Calu3 (cell line): ENCODE data around the gene CALML5. TPM values are rescaled to one million over a fixed set of nuclear protein-coding genes. Genes with fewer than 3 reads are reported as not detected.

Experiments used
- BruUV-seq: library from RNA; stranded (reverse); fragments of 400-500 nt; replicated peaks from 2 replicates; lab custom pipeline; 2021; lab: Mats Ljungman, UMichigan
- CTCF ChIA-PET: fragments of 300-600 bp; sonication (Branson Sonifier 250); formaldehyde crosslinking; loops from one replicate; lab custom pipeline; 2022; ENCODE audit warnings: antibody characterized with exemption; lab: Charles Lee
- DNase-seq: peaks from one replicate; pipeline ENCODE4 v3.0.0; 2022
- H3K27ac Mint-ChIP-seq: one replicate; pipeline ENCODE4 v1.8.0; 2022; ENCODE audit warnings: mixed read lengths; ENCODE audit not compliant: unreplicated experiment
- H3K27me3 Mint-ChIP-seq: one replicate; pipeline ENCODE4 v1.8.0; 2022; ENCODE audit warnings: mixed read lengths; ENCODE audit not compliant: unreplicated experiment
- H3K36me3 Mint-ChIP-seq: one replicate; pipeline ENCODE4 v1.8.0; 2022; ENCODE audit warnings: mild to moderate bottlenecking, moderate library complexity, mixed read lengths; ENCODE audit not compliant: insufficient read depth, unreplicated experiment
- H3K4me1 Mint-ChIP-seq: one replicate; pipeline ENCODE4 v1.8.0; 2022; ENCODE audit warnings: mild to moderate bottlenecking, low read depth, mixed read lengths; ENCODE audit not compliant: unreplicated experiment
- H3K4me3 Mint-ChIP-seq: one replicate; pipeline ENCODE4 v1.8.0; 2022; ENCODE audit warnings: mild to moderate bottlenecking, low read depth, moderate library complexity, mixed read lengths; ENCODE audit not compliant: unreplicated experiment
- H3K9me3 Mint-ChIP-seq: one replicate; pipeline ENCODE4 v1.8.0; 2022; ENCODE audit warnings: low read depth, mixed read lengths; ENCODE audit not compliant: unreplicated experiment
- intact Hi-C: fragments of 100-400 bp; cut with micrococcal nuclease; formaldehyde crosslinking; loops from one replicate; pipeline ENCODE4 v1.10.0; 2022; ENCODE audit not compliant: unreplicated experiment
- total RNA-seq: library from RNA; stranded (reverse); gene quantifications from 2 replicates; pipeline ENCODE4 v1.2.3, GENCODE V29; 2022
- TF ChIP-seq, protein P1 (sequence below): fragments of 200-600 bp; IDR thresholded peaks from one replicate; pipeline ENCODE4 v1.8.0; 2022; ENCODE audit warnings: antibody characterized with exemption; ENCODE audit not compliant: unreplicated experiment

Gene CALML5
- total RNA-seq, 1 experiment from 2014 or later, result not detected

- Mint-ChIP-seq H3K36me3 (no peaks in the 10 kb centered on the region), H3K27me3 (no peaks in the 10 kb centered on the region), H3K27ac (no peak overlapping the region), H3K9me3 (no peaks in the 10 kb centered on the region), H3K4me3 (no peak overlapping the region), H3K4me1 (peaks cover 9% of the 10 kb centered on the region)
- no peak for DNase-seq
- intact Hi-C loops, result no loop called here
- CTCF ChIA-PET, result no interaction called here
- BruUV-seq, result no TSS peak
- TF ChIP-seq, protein P1, sequence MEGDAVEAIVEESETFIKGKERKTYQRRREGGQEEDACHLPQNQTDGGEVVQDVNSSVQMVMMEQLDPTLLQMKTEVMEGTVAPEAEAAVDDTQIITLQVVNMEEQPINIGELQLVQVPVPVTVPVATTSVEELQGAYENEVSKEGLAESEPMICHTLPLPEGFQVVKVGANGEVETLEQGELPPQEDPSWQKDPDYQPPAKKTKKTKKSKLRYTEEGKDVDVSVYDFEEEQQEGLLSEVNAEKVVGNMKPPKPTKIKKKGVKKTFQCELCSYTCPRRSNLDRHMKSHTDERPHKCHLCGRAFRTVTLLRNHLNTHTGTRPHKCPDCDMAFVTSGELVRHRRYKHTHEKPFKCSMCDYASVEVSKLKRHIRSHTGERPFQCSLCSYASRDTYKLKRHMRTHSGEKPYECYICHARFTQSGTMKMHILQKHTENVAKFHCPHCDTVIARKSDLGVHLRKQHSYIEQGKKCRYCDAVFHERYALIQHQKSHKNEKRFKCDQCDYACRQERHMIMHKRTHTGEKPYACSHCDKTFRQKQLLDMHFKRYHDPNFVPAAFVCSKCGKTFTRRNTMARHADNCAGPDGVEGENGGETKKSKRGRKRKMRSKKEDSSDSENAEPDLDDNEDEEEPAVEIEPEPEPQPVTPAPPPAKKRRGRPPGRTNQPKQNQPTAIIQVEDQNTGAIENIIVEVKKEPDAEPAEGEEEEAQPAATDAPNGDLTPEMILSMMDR, result no peak
Measured at GRCh38 chr10:5486853-5487235, 12.5 kb downstream of the CALML5 start.

- TF ChIP-seq, protein P1, result no peak
- Mint-ChIP-seq H3K36me3 (no peaks in the 10 kb centered on the region), H3K4me1 (peaks cover 9% of the 10 kb centered on the region), H3K27ac (no peak overlapping the region), H3K27me3 (no peaks in the 10 kb centered on the region), H3K4me3 (no peak overlapping the region), H3K9me3 (no peaks in the 10 kb centered on the region)
- BruUV-seq, result no TSS peak
- intact Hi-C loops, result no loop called here
- CTCF ChIA-PET, result no interaction called here
- no peak for DNase-seq
Measured at GRCh38 chr10:5485948-5486852, 13.2 kb downstream of the CALML5 start.

DNA sequence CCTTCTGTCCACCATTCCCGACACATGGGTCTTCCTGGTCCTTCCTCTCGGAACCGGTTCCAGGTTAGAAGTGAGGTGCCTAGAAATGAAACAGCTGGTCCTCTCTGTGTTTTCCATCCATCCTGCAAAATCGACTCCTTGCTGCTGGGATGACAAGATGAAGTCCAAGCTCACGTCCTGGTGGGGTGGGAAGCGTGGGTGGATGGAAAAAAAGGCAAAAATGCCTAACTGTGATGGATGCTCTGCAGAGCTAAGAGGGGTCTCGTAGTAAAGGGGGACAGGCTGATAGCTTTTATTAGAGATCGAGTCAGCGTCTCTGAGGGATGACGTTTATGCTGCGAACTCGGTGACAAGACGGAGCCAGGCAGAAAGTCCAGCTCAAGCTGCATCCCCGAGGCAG is 14.1 kb downstream of the CALML5 start:
- Mint-ChIP-seq H3K27ac (no peak overlapping the region), H3K27me3 (no peaks in the 10 kb centered on the region), H3K4me3 (no peak overlapping the region), H3K4me1 (peaks cover 9% of the 10 kb centered on the region), H3K36me3 (no peaks in the 10 kb centered on the region), H3K9me3 (no peaks in the 10 kb centered on the region)
- TF ChIP-seq, protein P1, result no peak
- CTCF ChIA-PET, result no interaction called here
- DNase-seq, result no peak
- no TSS peak for BruUV-seq
- intact Hi-C loops, result no loop called here

DNA sequence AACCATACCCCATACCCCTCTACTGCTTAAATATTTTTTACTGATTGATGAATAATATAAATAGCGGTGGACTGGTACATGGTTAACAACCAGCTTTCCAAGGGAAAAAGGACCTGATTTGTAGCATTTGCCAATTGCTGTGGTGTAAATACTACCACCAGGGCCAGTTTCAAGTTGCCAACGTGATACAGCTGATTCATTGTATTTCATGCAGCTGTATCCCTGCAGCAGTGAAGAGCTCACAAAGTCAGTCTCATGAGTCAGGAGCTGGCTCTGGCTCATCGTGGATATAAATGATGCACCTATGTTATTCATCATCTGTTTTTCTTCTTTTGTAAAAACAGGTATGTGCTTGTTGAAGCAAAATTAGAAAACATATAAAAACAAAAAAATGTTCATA is 15.2 kb downstream of the CALML5 start:
- BruUV-seq, result no TSS peak
- Mint-ChIP-seq H3K9me3 (no peaks in the 10 kb centered on the region), H3K27me3 (no peaks in the 10 kb centered on the region), H3K27ac (no peak overlapping the region), H3K36me3 (no peaks in the 10 kb centered on the region), H3K4me3 (no peak overlapping the region), H3K4me1 (peaks cover 9% of the 10 kb centered on the region)
- intact Hi-C loops, result no loop called here
- no peak for DNase-seq
- TF ChIP-seq, protein P1, result no peak
- CTCF ChIA-PET, result no interaction called here
